HG02588 (cell line): ENCODE data around the gene VSIG10L.

Experiments
- ATAC-seq: cut with Tn5 transposase; IDR thresholded peaks from one replicate; pipeline ENCODE4 v1.9.1; 2021; ENCODE audit warnings: mild to moderate bottlenecking, moderate library complexity; ENCODE audit not compliant: unreplicated experiment

Gene VSIG10L

DNA sequence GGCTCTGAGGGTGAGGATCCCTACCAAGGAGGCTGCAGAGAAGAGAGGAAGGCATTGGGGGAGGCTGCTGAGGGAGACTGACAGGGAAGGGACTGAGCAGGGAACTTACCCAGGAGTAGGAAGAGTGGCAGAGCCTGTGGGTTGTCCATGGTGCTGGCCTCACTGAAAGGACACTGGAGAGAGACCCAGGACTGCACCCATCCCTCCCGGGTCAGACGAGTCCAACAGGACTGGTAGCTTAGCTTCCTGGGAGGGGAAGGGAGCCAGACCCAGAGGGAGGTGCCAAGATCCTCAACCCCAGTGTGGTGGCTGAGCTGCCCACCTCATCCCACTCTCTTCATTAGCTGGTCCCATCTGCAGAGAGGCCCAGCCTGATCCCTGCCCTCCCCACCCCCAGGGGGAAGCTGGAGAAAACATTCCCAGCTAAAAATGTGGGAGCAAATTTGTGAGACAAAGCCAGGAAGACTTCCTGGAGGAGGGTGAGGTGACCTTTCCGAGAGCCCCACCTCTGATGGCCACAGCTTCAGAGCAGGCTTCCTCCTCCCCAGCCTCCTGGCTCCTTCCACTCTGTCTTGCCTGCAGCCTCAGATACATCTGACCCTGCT is at the start of gene VSIG10L:
VSIG10L (minus strand) TSS at position 164 of the 605 bp plus-strand sequence; CDS start at position 149, 15 bp downstream.
- no peak for ATAC-seq

DNA sequence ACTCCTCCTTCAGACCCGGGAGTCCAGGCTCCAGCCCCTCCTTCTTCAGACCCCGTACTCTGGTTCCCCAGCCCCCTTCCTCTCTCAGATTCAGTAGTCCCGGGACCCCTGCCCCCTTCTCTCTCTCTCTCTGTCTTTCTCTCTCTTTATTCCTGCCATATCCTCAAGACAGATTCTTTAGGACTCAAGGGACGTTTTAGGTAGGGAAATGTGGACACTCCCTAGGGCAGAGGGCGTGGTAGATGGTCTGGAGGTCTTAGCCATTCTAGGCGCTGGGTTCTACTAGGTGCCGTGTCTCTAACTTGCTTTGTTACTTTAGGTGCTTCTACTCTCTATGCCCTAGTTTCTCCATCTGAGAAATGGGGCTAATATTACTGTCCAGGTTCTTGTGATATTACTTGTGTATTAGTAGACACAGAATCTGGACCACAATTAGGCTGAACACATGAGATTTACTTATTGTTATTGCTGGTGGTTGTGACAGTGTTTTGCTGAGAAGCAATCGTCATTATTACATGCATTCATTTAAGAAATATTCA is 49.2 kb upstream of the VSIG10L start:
- no peak for ATAC-seq

DNA sequence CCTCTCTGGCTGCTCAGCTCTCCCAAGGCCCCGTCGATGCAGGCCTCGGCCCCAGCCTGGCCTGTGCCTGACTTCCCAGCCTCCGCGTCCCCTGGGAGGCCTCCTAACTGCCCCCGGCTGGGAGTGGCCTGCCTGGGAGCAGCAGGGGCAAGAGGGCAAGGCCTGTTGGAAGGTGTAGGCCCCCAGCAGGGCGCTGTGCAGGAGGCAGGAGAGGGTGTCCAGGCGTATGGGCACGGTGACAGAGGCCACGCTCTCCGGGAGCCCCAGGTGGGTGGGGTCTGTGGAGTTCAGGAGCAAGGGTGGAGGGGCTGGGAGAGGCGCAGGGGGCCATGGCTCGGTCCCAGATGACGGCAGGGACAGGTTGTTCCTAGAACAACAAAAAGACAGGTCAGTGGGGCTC is 47.2 kb upstream of the VSIG10L start:
- no peak for ATAC-seq

DNA sequence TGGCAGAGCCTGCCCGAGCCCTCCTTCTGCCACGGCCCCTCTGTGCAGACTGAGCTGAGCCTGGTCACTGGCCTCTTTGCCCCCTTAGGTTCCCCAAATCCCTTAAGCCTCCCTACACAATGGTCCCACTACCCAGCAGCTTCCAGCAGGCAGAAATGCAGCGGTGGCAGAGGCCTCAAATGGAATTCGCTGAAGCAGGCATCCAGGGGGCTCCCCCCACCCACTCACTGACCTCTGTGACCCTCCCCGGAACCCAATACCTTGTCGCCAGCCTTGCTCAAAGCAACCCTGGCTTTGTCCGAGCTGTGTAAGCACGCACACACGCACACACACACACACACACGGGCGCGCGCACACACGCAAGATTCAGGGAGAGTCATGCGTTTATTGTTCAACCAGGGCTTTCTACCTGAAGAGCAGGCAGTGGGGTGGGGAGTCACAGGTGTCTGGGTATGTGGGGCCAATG is 46.0 kb upstream of the VSIG10L start, which contains the start of gene LIM2:
LIM2 (minus strand) TSS at position 51 of the 466 bp plus-strand sequence. CDS start 531 bp downstream, outside the sequence.
- no peak for ATAC-seq

DNA sequence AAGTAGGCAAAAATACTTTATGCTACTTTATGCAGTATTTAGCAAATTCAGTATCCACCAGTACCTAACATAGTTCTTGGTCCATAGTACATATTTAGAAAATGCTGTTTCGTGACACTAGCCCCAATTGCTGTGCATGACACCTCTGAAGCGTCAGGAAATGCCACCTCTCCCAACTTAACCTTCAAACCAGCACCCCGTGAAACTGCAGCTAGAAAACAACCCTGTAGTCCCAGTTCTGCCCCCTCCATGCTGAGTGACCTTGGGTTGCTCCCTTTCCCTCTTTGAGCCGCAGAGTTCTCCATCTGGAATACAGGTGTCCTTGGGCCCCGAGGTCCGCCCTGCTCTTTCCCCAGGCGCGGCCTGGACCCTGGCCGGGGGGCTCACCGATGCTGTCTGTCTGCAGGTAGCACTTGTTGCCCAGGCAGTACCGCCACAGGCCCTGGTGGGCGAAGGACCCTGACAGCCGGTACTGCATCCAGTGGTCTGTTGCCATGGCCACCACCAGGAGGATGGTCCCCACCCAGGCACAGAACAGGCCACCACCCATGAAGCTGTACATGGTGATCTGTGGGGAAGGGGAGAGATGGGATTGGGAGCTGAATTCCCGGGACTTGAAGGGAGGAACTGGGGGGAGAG is 45.1 kb upstream of the VSIG10L start:
- ATAC-seq: no peak

DNA sequence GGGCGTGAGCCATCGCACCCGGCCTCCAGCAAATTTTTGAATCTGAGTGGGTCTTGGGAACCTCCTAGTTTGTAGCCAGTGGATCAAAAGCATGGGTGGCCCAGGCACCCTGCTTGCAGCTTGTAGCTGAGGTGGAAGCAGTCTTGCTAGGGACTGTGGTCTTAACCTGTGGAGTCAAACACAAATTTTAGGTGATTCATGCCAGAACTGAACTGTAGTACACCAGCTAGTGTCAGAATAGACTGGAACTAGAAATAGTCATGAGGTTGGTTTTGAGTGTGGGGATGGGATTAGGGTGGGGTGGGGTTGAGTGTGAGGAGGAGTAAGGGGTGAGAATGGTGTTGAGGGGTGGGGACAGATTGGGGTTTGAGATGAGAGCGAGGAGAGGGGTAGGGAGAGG is 40.1 kb upstream of the VSIG10L start:
- ATAC-seq: no peak

DNA sequence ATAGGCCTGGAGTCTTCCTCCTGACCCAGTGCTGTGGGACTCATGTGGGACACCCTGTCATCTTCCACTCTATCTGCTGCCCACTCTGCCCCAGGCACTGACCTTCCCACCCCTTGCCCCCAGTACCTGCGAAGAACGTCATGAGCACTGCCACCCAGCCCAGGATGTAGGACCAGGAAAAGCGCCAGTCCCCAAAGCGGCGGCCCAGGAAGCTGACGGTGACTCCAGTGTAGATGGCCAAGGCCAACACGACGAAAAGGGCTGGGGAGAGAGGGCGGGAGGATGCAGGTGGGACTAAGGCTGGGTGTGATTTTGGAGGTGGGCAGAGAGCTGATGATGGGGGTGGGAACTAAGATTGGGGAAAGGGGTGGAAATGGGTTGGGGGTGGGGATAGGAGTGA is 38.4 kb upstream of the VSIG10L start:
- no peak for ATAC-seq

DNA sequence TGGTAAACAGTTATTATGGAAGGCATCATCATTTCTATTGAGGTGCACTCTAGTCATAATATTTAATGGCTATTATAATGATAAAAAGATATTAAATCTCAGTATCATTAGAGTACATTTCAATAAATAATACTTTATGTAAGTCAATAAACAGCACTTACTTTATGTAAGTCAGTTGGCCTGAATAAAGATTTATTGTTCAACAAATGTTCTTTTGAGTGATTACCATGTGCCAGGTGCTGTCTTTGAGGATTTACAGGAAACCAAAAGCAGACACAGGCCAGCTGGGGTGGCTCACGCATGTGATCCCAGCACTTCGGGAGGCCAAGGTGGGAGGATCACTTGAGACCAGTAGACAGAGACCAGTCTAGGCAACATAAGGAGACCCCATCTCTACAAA is 35.5 kb upstream of the VSIG10L start:
- ATAC-seq: no peak

DNA sequence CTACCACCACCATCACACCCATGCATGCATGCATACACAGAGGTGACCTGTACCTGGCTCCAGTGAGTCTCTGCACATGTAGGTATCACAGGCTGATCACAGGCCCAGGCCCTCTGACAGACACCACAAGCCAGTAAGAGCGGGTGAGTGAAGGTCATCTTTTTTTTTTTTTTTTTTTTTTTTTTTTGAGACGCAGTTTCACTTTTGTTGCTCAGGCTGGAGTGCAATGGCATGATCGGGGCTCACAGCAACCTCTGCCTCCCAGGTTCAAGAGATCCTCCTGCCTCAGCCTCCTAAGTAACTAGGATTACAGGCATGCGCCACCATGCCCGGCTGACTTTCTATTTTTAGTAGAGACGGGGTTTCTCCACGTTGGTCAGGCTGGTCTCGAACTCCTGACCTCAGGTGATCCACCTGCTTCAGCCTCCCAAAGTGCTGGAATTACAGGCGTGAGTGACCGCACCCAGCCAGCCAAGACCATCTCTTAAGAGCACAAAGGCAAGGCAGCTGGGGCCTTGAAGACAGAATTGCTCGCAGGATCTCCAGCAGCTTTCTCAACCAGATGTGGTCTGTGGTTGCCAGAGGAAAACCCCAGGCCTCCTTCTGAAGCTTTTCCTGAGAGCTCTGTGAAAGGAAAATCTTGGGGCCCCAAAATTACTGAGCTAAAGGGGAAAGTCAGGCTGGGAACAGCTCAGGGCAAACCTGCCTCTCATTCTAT is 33.7 kb upstream of the VSIG10L start:
- ATAC-seq: no peak

DNA sequence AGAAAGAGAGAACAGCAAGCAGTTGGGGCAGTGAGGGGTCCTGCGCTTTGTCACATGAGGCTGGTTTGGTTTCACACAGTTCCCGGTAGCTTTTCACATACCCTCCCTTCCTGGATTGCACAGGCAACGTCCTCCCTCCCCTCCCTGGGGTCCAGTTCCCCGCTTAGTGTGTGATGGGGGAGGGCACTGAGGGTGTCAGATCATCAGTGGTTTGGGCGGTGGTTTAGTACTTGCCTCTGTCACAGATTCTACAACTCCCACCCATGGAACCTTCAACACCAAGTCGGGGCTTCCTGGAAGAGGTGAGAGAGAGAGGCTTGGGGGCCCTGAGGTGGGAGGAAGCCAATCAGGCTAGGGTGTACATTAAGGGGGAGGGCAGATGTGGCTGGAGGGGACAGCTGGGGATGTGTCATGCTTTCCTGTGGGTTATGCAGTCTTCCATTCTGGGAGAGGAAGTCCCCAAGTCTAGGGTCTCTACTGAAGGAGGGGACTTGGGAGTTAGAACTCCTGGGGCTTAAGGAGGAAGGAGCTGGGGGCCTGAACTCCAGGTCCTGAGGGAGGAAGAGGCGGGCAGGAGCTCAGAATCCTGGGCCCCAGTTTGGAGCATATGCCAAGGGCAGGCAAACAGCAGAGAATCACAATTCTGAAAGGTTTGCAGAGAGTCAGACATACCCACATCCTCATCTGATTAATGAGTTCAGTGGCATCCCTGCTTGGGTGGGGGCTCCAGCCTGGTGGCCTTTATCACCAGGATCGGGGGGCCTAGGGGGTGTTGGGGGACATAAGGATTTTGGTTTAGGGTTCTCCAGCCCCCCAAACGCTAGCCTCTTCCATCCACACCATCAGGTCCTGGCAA is 30.9 kb upstream of the VSIG10L start, which contains the start of gene NKG7:
NKG7 (minus strand) TSS at position 6 of the 856 bp plus-strand sequence. CDS start 119 bp downstream, outside the sequence.
- ATAC-seq: no peak

DNA sequence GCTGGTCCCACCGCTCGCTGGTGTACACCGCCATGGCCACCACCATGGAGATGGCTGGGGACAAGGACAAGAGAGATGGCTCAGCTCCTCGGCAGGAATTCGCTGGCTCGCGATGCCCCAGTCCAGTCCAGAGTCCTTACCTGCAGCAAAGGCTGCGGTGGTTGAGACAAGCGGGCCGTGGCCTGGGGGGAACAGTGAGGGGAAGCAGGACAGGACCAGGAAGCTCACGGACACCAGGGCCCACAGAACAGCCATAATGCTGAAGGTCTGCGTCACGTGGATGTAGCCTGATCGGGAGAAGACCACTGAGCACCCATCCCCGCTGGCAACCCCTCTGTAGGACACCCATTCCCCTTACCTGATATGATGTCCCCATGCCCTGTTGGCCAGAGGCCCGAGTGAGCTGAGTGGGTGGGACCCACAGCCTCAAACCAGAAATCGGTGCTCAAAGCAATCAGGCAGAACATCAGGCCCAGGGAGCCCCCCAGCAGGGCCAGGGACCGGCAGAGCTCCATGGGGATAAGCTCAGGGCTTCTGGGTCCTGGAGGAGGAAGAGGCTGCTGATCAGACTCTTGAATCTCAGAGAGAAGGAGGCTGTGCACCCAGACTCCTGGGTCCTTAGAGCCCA is 30.2 kb upstream of the VSIG10L start:
- no peak for ATAC-seq

DNA sequence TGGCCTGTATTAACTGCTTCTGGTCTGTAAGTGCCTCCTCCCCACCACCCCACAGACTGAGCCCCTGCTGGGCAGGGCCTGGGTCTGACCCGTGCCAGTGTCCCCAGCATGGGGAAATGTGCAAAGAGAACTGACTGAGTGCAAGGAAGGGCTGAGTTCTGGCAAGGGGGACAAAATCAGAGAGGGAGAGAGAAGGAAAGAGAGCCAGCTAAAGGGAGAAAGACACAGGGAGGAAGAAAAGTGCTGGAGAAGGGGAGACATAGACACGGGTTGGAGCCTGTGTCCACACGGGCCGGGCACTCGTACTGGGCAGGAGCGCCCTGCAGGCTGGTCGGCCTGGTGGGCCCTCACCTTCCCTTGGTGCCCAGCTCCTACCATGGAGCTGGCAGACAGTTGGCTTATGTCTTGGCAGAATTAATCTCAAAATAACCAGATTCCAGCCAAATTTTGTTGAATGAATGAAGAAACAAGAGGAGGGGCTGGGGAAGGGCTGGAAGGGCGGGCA is 29.3 kb upstream of the VSIG10L start:
- ATAC-seq: no peak

DNA sequence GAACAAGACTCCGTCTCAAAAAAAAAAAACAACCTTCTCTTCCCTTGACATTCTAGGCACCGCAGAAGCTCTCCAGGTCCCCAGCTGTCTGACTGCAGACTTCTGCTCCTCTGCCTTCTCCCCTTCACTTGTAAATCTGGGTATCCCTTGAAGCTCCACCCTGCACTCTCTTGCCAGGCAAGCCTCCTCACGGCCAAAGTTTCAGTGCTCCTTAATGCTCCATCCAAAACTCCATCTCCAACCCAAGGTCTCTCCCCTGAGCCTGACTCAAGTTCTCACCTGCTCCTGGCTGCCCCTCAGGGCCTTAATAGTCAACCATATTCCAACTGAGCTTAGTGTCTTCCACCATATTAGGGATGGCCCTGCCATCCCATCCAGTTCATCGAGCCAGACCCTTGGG is 28.3 kb upstream of the VSIG10L start:
- no peak for ATAC-seq

DNA sequence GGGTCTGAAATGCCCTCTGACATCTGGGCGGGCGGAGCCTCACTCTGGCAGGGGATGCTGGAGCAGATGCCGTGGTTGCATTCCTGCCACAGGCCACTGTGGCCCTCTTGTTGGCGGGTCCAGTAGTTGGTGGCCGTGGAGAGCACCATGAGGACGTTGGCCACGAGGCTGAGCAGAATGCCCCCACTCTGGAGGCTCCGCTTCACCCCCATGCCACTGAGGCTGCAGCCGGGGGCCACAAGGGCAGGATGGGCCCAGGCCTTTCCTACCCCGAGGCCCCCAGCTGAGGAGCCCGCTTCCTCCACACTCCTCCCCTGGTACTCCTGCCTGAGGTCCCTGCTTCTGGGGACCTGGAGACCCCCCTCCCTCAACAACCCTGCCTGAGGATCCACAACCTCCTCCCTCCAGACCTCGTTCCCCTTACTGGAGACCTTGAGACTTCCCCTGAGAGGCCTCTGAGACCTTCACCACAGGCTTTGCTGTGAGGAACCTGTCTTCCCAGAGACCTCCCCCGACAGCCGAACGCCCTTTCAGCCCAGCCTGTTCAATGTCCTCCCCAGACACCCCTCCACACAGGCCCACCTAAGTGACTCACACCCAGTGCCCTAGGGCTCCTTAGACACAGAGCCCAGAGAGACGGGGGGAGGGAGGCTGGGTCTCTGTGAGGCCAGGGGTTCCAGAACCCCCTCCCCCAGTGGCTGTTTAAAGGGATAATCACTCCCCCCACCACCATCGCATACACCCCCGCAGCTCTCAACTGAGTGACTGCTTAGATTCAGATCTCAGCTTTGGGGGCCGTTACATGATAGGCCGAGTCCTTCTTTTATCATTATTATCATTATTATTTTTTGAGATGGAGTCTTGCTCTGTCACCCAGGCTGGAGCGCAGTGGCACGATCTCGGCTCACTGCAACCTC is 26.7 kb upstream of the VSIG10L start, which contains the start of gene CLDND2:
CLDND2 (minus strand) TSS at position 638 of the 917 bp plus-strand sequence; CDS start at position 212, 426 bp downstream.
- no peak for ATAC-seq

DNA sequence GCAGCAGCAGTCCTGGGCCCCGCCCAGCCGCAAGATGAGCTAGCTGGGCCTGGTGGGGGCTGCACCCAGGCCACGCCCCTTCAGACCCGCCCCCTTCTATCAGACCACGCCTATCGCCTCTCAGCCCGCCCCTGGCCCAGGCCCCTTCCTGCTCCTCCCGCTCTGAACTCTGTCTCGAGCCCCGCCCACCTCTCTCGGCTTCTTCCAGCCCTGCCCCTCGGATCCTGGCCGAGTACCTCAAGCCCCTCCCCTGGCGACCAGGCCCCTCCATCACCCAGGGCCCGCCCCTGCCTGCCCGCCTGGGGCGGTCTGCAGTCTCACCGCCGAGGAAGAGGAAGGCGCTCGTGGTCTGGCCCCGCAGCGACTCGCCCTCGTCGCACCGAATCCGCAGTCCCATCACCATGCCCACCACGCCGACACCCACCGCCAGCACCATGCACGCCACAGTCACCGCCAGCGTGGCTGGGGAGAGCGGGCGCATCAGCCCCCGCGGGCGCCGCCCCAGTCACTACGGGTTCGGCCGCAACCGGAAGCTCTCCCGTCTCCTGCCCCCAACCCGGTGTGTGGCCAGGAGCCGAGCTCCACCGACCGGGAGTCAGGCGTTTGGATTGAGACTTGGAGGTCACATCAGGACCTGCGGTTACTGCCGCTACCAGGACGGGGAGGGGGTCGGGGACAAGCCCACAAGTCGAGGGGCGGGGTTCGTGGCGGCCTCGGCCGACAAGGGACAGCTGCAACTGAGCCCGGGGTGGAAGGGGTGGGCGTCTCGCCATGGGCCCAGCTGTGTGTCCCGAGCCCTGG is 25.8 kb upstream of the VSIG10L start:
- ATAC-seq: peak; percentile 72

DNA sequence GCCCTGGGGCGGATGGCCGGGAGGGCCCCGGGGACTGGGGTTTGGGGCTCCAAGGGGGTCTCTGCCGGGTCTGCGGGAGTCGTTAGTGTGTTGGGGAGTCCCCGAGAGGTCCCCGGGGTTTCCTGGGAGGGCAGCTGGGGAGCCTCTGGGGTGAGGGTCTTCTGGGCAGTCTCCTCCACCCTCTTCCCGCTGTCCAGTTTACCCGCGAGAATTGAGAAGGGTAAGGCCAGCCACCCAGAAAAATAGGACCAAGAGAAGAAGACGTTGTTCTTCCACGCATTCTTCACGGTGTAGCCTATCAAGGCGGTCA is 25.3 kb upstream of the VSIG10L start:
- peak; percentile 8 for ATAC-seq

DNA sequence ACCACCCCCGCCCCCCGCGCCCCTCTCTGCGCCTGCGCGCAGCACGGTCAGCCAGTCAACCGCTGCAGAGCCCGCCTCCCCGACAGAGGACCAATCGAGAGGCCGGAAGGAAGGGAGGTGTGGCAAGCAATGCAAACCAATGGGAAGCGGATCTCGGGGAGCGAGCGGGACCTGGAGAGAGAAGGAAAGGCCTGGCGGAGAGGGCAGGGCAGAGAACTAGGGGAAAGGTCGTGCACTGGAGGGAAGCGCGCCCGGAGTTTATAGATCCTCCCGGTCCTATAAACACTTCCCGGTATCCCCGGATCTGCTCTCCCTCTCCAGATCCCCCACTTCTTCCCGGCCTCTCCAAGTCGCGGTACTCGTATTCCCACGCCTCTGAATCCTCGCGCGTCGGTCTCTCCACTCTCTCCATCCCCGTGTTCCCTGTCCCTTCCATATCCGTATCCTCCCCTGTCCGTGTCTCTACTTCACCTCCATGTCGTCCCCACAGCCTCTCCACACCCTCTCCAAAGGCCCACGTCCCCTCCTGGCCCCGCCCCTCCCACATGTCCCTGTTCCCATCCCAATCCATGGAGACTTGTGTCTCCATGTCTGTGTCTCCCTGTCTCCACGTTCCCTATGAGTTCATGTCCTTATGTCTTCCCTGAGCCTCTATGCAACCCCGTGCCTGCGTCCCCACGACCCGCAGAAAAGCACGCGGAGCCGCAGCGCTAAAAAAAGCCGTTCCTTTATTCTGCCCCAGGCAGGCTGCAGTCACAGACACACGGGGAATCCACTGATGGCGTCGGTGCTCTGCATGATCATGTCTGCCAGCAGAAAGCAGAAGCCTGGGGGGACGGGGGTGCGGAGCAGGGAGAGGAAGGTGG is 24.7 kb upstream of the VSIG10L start:
- ATAC-seq: peak; percentile 49
